Occipital lobe (tissue), 3 donors: ENCODE measurements around the gene SAMD4B. TPM values are rescaled to one million over a fixed set of nuclear protein-coding genes. Genes with fewer than 3 reads are reported as not detected.

Experiments used
- DNase-seq: peaks from one replicate; lab custom pipeline; 2025; lab: John Stamatoyannopoulos, UW
- small RNA-seq: library from RNA; depleted of rRNA; stranded (forward); fragments of <200 nt; gene quantifications from one replicate; pipeline ENCODE3, GENCODE V24; 2014
- total RNA-seq: library from RNA; depleted of rRNA; stranded (reverse); fragments of >200 nt; gene quantifications from one replicate; pipeline ENCODE4 v1.2.3, GENCODE V29; 2014

SAMD4B gene
- total RNA-seq, 1 donor from 2014 or later, result 18.7 TPM

GRCh38 chr19:39425744-39426143 is 83.5 kb downstream of the SAMD4B start:
- DNase-seq, result no peak

- DNase-seq, result no peak
These were observed 83.9 kb downstream of the SAMD4B start for GRCh38 chr19:39426170-39426569.

GRCh38 chr19:39427707-39428106 is 85.5 kb downstream of the SAMD4B start:
- DNase-seq, result no peak

GRCh38 chr19:39428283-39429112 is 86.3 kb downstream of the SAMD4B start:
- DNase-seq, result no peak

GRCh38 chr19:39430675-39431593 is 88.7 kb downstream of the SAMD4B start:
- DNase-seq, result no peak

GRCh38 chr19:39432677-39433025 is 90.4 kb downstream of the SAMD4B start:
- DNase-seq, result no peak

- DNase-seq, result no peak
These were observed 91.4 kb downstream of the SAMD4B start for GRCh38 chr19:39433480-39434079.

- no peak for DNase-seq
These were observed 92.2 kb downstream of the SAMD4B start for GRCh38 chr19:39434123-39435076.

Small RNA genes within 50 kb of the gene (small RNA-seq; reads per million reads assigned to genes)
- gene AC011445.2 (not detected), gene MIR4530 (not detected), gene RN7SL566P (not detected)

Other genes with a start within 250 kb of the SAMD4B start
- gene PAK4, start 216.6 kb upstream of the SAMD4B start, total RNA-seq, result 1.9 TPM
- not detected for gene NCCRP1, start 145.5 kb upstream of the SAMD4B start, total RNA-seq
- not detected for gene SYCN, start 138.2 kb upstream of the SAMD4B start, total RNA-seq
- not detected for gene IFNL3, start 97.4 kb upstream of the SAMD4B start, total RNA-seq
- not detected for gene IFNL4, start 93.6 kb upstream of the SAMD4B start, total RNA-seq
- not detected for gene IFNL2, start 74.0 kb upstream of the SAMD4B start, total RNA-seq
- gene IFNL1, start 46.0 kb upstream of the SAMD4B start, total RNA-seq, result not detected
- 6.9 TPM for gene LRFN1, start 21.6 kb upstream of the SAMD4B start, total RNA-seq
- gene GMFG, start 6.4 kb upstream of the SAMD4B start, total RNA-seq, result 5.3 TPM
- 29.2 TPM for gene PAF1, start 48.7 kb downstream of the SAMD4B start, total RNA-seq
- gene MED29, start 49.0 kb downstream of the SAMD4B start, total RNA-seq, result 17.2 TPM
- 1.2 TPM for gene ZFP36, start 64.4 kb downstream of the SAMD4B start, total RNA-seq
- gene PLEKHG2, start 70.2 kb downstream of the SAMD4B start, total RNA-seq, result 27.3 TPM
- gene RPS16, start 93.5 kb downstream of the SAMD4B start, total RNA-seq, result 77.0 TPM
- 47.9 TPM for gene SUPT5H, start 103.2 kb downstream of the SAMD4B start, total RNA-seq
- 39.6 TPM for gene TIMM50, start 138.4 kb downstream of the SAMD4B start, total RNA-seq
- 15.8 TPM for gene DLL3, start 156.5 kb downstream of the SAMD4B start, total RNA-seq
- gene SELENOV, start 172.7 kb downstream of the SAMD4B start, total RNA-seq, result not detected
- 18.9 TPM for gene EID2B, start 190.4 kb downstream of the SAMD4B start, total RNA-seq
- 26.4 TPM for gene EID2, start 197.7 kb downstream of the SAMD4B start, total RNA-seq